HEK293 (cell line): ENCODE data around the gene FOXM1.
A peak's percentile ranks its signal among the peaks of the same experiment; 100 is the strongest.
"Not testable (repeated sequence)": the region's sequence is repeated elsewhere in the genome, so short reads cannot be mapped to it uniquely, and the experiment has no call there.

ENCODE experiments used
- CTCF ChIA-PET: fragments of 350-600 bp; formaldehyde crosslinking; extraction: SDS; loops from one replicate; lab custom pipeline; 2021; ENCODE audit warnings: antibody characterized with exemption; lab: Yijun Ruan, JAX
- POLR2A ChIA-PET: fragments of 300-600 bp; formaldehyde crosslinking; extraction: SDS; loops from one replicate; lab custom pipeline; 2020; ENCODE audit warnings: antibody characterized with exemption, inconsistent platforms; lab: Yijun Ruan, JAX
- H3K27ac ChIP-seq: fragments of 200-500 bp; sonication (Bioruptor generic); 2 replicates; pipeline ENCODE4 v1.5.1; 2014; ENCODE audit warnings: low read depth, low read length, control low read depth, inconsistent platforms; ENCODE audit errors: extremely low read depth
- H3K36me3 ChIP-seq, 2 experiments: fragments of 200-500 bp in 1 of 2; sonication (Bioruptor generic) in 1 of 2; 1 replicate in 1 of 2; 2 replicates in 1 of 2; pipeline ENCODE4 v1.5.1; 2014 to 2017; ENCODE audit warnings: inconsistent platforms in 2 of 2, low read length in 2 of 2; ENCODE audit not compliant: control insufficient read depth in 2 of 2, insufficient read depth in 1 of 2
- H3K4me1 ChIP-seq: fragments of 200-500 bp; sonication (Bioruptor generic); 2 replicates; pipeline ENCODE4 v1.5.1; 2014; ENCODE audit warnings: mild to moderate bottlenecking, low read length, inconsistent platforms; ENCODE audit not compliant: control insufficient read depth, insufficient read depth
- H3K4me3 ChIP-seq: 2 replicates; pipeline ENCODE4 v1.5.1; 2011; ENCODE audit warnings: low read depth, mild to moderate bottlenecking, control low read depth, low read length, moderate library complexity
- H3K9me3 ChIP-seq: fragments of 200-500 bp; sonication (Bioruptor generic); 2 replicates; pipeline ENCODE4 v1.5.1; 2014; ENCODE audit warnings: low read depth, low read length, inconsistent platforms; ENCODE audit not compliant: control insufficient read depth, insufficient read depth
- ELK4 ChIP-seq: IDR thresholded peaks from 2 replicates; pipeline ENCODE4 v1.6.1; 2011; ENCODE audit warnings: mild to moderate bottlenecking, low read depth, low read length, borderline replicate concordance
- KLF8 ChIP-seq: fragments of 450-650 bp; formaldehyde crosslinking; IDR thresholded peaks from 2 replicates; pipeline ENCODE4 v1.5.1; 2016; ENCODE audit warnings: missing biosample characterization, missing genetic modification characterization
- MEIS1 ChIP-seq: sonication (generic); formaldehyde crosslinking; IDR thresholded peaks from 2 replicates; pipeline ENCODE4 v1.8.1; 2022; ENCODE audit warnings: missing genetic modification reagents, mild to moderate bottlenecking, borderline replicate concordance
- PRDM2 ChIP-seq: fragments of 450-650 bp; formaldehyde crosslinking; IDR thresholded peaks from 2 replicates; pipeline ENCODE4 v1.5.1; 2016; ENCODE audit warnings: missing biosample characterization, missing genetic modification characterization, borderline replicate concordance
- SP3 ChIP-seq: fragments of 450-650 bp; formaldehyde crosslinking; IDR thresholded peaks from 2 replicates; pipeline ENCODE4 v1.5.1; 2016; ENCODE audit warnings: missing biosample characterization, missing genetic modification characterization
- TCF7L2 ChIP-seq: IDR thresholded peaks from 2 replicates; pipeline ENCODE4 v1.6.1; 2011; ENCODE audit warnings: low read depth, mild to moderate bottlenecking, inconsistent platforms, low read length, moderate library complexity, borderline replicate concordance
- ZBTB20 ChIP-seq: fragments of 450-650 bp; formaldehyde crosslinking; IDR thresholded peaks from 2 replicates; pipeline ENCODE4 v1.5.1; 2016; ENCODE audit warnings: missing biosample characterization, missing genetic modification characterization
- ZFP69B ChIP-seq: fragments of 450-650 bp; formaldehyde crosslinking; IDR thresholded peaks from 2 replicates; pipeline ENCODE4 v1.5.1; 2016; ENCODE audit warnings: missing biosample characterization, missing genetic modification characterization
- ZNF530 ChIP-seq: fragments of 450-650 bp; formaldehyde crosslinking; IDR thresholded peaks from 2 replicates; pipeline ENCODE4 v1.5.1; 2016; ENCODE audit warnings: low read depth, missing biosample characterization, missing genetic modification characterization
- ZNF623 ChIP-seq: fragments of 450-650 bp; formaldehyde crosslinking; IDR thresholded peaks from 2 replicates; pipeline ENCODE4 v1.5.1; 2016; ENCODE audit warnings: missing biosample characterization, missing genetic modification characterization
- ZNF843 ChIP-seq: fragments of 450-650 bp; formaldehyde crosslinking; IDR thresholded peaks from 2 replicates; pipeline ENCODE4 v1.5.1; 2016; ENCODE audit warnings: missing biosample characterization, missing genetic modification characterization
- ZSCAN23 ChIP-seq: fragments of 450-650 bp; formaldehyde crosslinking; IDR thresholded peaks from 2 replicates; pipeline ENCODE4 v1.5.1; 2016; ENCODE audit warnings: missing biosample characterization, missing genetic modification characterization
- ZSCAN5A ChIP-seq: fragments of 450-650 bp; formaldehyde crosslinking; IDR thresholded peaks from 2 replicates; pipeline ENCODE4 v1.5.1; 2016; ENCODE audit warnings: missing biosample characterization, missing genetic modification characterization
- TF ChIP-seq, protein P1 (sequence below): fragments of 450-650 bp; formaldehyde crosslinking; IDR thresholded peaks from 2 replicates; pipeline ENCODE4 v1.5.1; 2017; ENCODE audit warnings: missing biosample characterization, missing genetic modification characterization

FOXM1 gene

DNA sequence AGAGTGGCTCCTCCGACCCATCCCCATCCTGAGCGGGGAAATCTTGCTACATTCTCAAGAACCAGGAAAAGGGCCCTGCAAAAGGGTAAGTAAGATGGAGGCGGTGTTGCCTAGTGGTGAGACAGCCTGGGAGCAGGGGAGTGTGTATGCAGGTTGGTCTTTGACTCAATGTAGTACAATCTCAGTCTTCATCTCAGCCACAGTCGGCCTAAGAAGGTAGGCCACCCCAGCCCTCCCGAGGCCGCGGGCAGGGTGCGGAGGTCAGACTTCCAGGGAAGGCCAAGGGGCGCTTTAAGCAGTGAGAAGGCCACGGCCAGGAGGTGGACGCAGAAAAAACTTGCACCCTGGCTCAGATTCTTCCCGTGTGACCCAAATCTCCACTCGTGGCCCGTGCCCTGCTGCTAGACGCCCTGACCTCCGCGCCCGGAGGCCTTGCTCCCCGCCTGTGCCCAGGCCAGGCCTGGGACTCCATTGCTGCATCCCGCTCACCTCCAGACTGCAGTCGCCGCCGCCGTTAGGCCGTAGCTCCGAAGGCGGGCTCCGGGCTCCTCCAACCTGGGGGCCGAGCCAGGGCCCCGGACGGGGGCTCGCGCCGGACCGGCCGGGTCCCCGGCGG is 435 bp downstream of the FOXM1 start (continued):
- TF ChIP-seq TCF7L2 (no peak), ZNF623 (tag by site-specific recombination) (no peak), ZSCAN5A (0 out of 2 replicates have a peak, but pooled peaks have one; percentile 41), ZSCAN23 (tag by site-specific recombination) (no peak), ZNF843 (tag by site-specific recombination) (no peak), ZBTB20 (0 out of 2 replicates have a peak, but pooled peaks have one; percentile 14), SP3 (tag by site-specific recombination) (no peak), PRDM2 (tag by site-specific recombination) (no peak), ZFP69B (tag by site-specific recombination) (no peak), KLF8 (no peak), ELK4 (no peak), MEIS1 (CRISPR knock-in tag) (no peak), ZNF530 (tag by site-specific recombination) (no peak)
- TF ChIP-seq, protein P1, sequence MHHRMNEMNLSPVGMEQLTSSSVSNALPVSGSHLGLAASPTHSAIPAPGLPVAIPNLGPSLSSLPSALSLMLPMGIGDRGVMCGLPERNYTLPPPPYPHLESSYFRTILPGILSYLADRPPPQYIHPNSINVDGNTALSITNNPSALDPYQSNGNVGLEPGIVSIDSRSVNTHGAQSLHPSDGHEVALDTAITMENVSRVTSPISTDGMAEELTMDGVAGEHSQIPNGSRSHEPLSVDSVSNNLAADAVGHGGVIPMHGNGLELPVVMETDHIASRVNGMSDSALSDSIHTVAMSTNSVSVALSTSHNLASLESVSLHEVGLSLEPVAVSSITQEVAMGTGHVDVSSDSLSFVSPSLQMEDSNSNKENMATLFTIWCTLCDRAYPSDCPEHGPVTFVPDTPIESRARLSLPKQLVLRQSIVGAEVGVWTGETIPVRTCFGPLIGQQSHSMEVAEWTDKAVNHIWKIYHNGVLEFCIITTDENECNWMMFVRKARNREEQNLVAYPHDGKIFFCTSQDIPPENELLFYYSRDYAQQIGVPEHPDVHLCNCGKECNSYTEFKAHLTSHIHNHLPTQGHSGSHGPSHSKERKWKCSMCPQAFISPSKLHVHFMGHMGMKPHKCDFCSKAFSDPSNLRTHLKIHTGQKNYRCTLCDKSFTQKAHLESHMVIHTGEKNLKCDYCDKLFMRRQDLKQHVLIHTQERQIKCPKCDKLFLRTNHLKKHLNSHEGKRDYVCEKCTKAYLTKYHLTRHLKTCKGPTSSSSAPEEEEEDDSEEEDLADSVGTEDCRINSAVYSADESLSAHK (tag by site-specific recombination) = no peak

DNA sequence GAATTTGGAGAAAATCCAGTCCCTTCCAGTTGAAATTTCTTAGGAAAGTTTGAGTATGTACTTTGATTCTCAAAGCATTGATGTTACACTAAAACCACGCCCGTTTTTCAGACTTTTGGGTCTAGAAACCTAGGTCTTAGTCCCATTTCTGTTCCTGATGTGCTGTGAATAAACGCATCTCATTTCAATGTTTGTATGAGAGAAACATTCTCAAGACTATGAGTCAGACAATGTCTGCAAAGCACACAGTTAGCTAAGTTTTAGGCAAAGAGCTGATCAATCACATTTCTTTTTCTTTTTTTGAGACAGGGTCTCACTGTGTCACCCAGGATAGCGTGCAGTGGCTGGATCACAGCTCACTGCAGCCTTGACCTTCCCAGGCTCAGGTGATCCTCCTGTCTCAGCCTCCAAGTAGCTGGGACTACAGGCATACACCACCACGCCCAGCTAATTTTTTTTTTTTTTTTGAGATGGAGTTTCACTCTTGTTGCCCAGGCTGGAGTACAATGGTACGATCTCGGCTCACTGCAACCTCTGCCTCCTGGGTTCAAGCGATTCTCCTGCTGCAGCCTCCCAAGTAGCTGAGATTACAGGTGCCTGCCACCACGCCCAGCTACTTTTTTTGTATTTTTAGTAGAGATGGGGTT is 7.9 kb downstream of the FOXM1 start:
- H3K4me1 ChIP-seq, POLR2A ChIA-PET, H3K27ac ChIP-seq, H3K9me3 ChIP-seq, H3K4me3 ChIP-seq: not testable (repeated sequence)
- CTCF ChIA-PET = interaction anchor here (0.6 to 0.7 kb wide), 2 partner anchors 14 to 310 kb away, joined by 3 read pairs; no protein-coding TSS in a partner anchor
- peaks cover 70 to 96% of the 10 kb centered on the region in 2 experiments for H3K36me3 ChIP-seq
